ENCODE results near the gene SPDYE16.
"Not testable (repeated sequence)": the region's sequence is repeated elsewhere in the genome, so short reads cannot be mapped to it uniquely, and the experiment has no call there.

The SPDYE16 gene

DNA sequence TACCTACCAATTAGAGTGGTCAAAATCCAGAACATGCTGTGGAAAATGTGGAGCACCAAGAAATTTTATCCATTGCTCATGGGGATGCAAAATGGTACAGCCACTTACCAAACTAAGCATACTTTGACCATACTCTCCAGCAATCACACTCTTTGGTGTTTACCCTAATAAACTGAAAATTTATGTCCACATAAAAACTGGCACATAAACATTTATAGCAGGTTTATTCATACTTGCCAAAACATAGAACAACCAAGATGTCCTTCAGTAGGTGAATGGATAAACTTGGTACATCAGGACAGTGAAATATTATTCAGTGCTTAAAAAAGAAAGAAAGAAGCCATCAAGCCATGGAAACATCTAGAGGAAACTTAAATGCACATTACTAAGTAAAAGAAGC, 24.7 kb upstream of the SPDYE16 start:
- DNase-seq; H3K36me3 ChIP-seq (replicated peaks); H3K27ac ChIP-seq; H3K27me3 ChIP-seq (replicated peaks); in situ Hi-C loops (cut with HindIII; ENCODE audit: low pct_ligation_motif_present, low sequenced_read_pairs); H3K4me3 ChIP-seq (ENCODE audit: low read depth, low read length): not testable (repeated sequence)

DNA sequence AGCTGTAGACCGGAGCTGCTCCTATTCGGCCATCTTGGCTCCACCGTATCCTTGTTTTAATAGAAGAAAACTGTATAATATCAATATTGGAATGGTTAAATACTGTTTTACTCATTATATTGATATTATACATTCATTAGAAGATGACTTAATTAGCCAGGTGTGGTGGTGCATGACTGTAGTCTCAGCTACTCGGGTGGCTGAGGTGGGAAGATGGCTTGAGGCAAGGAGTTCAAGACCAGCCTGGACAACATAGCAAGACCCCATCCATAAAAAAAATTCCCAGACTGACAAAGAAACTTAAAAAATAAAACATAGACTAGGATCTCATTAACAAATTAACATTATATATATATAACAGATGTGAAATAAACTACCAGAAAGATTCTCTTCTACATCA, 24.2 kb upstream of the SPDYE16 start:
- H3K4me3 ChIP-seq (ENCODE audit: low read depth, low read length); H3K27me3 ChIP-seq (replicated peaks); H3K27ac ChIP-seq; in situ Hi-C loops (cut with HindIII; ENCODE audit: low pct_ligation_motif_present, low sequenced_read_pairs); H3K36me3 ChIP-seq (replicated peaks); DNase-seq: not testable (repeated sequence)

DNA sequence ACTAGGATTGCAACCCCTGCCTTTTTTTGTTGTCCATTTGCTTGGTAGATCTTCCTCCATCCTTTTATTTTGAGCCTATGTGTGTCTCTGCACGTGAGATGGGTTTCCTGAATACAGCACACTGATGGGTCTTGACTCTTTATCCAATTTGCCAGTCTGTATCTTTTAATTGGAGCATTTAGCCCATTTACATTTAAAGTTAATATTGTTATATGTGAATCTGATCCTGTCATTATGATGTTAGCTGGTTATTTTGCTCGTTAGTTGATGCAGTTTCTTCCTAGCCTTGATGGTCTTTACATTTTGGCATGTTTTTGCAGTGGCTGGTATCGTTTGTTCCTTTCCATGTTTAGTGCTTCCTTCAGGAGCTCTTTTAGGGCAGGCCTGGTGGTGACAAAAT, 21.9 kb upstream of the SPDYE16 start:
- H3K27ac ChIP-seq; DNase-seq; H3K4me3 ChIP-seq (ENCODE audit: low read depth, low read length); in situ Hi-C loops (cut with HindIII; ENCODE audit: low pct_ligation_motif_present, low sequenced_read_pairs); H3K36me3 ChIP-seq (replicated peaks); H3K27me3 ChIP-seq (replicated peaks): not testable (repeated sequence)

DNA sequence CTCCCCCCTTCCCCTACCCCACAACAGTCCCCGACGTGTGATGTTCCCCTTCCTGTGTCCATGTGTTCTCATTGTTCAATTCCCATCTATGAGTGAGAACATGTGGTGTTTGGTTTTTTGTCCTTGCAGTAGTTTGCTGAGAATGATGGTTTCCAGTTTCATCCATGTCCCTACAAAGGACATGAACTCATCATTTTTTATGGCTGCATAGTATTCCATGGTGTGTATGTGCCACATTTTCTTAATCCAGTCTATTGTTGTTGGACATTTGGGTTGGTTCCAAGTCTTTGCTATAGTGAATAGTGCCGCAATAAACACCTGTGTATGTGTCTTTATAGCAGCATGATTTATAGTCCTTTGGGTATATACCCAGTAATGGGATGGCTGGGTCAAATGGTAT, 18.2 kb upstream of the SPDYE16 start:
- H3K4me3 ChIP-seq (ENCODE audit: low read depth, low read length); H3K36me3 ChIP-seq (replicated peaks); H3K27ac ChIP-seq; H3K27me3 ChIP-seq (replicated peaks); DNase-seq; in situ Hi-C loops (cut with HindIII; ENCODE audit: low pct_ligation_motif_present, low sequenced_read_pairs): not testable (repeated sequence)

DNA sequence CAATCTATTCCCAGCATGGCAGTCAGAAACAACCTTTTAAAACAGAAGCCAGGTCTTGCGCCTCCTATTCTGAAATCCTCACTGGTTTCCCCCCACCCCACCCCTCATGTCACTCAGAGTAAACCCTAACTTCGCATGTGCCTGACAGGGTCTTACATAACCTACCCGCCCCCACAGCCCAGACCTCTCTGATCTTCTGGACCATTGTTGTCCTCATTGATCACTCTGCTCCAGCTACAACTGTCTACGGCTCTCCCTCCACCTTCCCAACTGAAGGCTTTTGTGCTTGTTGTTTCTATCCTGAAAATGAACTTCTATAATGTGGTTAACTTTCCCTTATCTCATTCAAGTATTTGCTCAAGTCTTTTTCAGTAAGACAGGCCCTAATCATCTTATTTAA, 17.1 kb upstream of the SPDYE16 start:
- H3K4me3 ChIP-seq (ENCODE audit: low read depth, low read length); DNase-seq; H3K27ac ChIP-seq; in situ Hi-C loops (cut with HindIII; ENCODE audit: low pct_ligation_motif_present, low sequenced_read_pairs); H3K36me3 ChIP-seq (replicated peaks); H3K27me3 ChIP-seq (replicated peaks): not testable (repeated sequence)

DNA sequence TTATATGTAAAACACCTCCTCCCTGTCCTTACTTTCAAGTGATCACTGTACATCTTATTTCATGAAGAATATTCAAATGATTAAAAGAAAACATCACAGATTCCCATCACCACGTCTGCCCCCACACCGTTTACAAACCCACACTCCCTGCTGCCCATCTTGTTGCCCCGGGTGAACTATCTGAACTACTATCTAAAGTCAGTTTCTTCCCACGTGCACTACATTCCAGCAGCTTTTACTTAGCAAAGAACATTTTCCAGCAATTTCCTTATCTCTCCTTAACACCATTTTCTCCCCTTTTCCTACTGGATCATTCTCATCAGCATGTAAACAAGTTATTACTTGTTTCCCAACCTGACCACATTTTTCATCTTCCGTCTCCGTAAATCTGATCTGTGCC, 16.6 kb upstream of the SPDYE16 start:
- DNase-seq; H3K27ac ChIP-seq; H3K4me3 ChIP-seq (ENCODE audit: low read depth, low read length); in situ Hi-C loops (cut with HindIII; ENCODE audit: low pct_ligation_motif_present, low sequenced_read_pairs); H3K36me3 ChIP-seq (replicated peaks); H3K27me3 ChIP-seq (replicated peaks): not testable (repeated sequence)

DNA sequence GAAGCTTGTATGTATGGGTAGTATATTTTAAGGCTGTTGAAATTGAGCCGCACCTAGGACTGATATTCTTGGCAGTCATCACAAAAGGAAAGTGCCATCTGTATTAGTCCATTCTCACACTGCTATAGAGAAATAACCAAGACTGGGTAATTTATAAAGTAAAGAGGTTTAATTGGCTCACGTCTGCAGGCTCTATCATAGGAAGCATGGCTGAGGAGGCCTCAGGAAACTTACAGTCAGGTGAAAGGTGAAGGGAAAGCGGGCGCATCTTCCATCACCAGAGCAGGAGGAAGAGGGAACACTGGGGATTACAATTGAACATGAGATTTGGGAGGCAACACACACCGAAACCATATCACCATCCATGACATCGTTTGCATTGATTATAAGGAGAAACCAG, 8.9 kb upstream of the SPDYE16 start:
- in situ Hi-C loops (cut with HindIII; ENCODE audit: low pct_ligation_motif_present, low sequenced_read_pairs); H3K27me3 ChIP-seq (replicated peaks); H3K4me3 ChIP-seq (ENCODE audit: low read depth, low read length): not testable (repeated sequence)

DNA sequence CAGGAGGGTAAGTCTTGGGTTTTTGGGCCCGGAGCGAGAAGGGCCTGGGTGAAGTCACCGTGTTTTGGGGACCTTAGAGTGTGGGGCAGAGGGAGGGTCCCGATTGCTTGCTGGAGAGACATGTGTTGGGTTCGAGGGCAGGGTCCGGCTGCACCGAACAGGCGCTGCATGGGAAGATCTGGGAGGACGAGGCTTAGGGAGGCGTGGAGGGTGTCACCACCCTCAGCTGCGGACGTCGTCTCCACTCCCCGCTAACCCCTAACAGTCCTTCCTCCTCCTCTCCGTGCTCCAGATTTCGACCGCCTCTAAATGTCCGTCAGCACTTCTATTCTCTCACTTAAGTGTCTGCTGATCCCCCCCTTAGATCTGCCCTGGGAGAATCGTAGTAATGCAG, 6.8 kb upstream of the SPDYE16 start:
- H3K27ac ChIP-seq, result peak overlapping the region; percentile 87
- in situ Hi-C loops (cut with HindIII; ENCODE audit: low pct_ligation_motif_present, low sequenced_read_pairs); H3K27me3 ChIP-seq (replicated peaks); H3K36me3 ChIP-seq (replicated peaks); DNase-seq: not testable (repeated sequence)
- peak overlapping the region; percentile 65 for H3K4me3 ChIP-seq (ENCODE audit: low read depth, low read length)

More for the DNA sequence above, 8.9 kb upstream of the SPDYE16 start:
- not testable (repeated sequence) for H3K27ac ChIP-seq; DNase-seq; H3K36me3 ChIP-seq (replicated peaks)

DNA sequence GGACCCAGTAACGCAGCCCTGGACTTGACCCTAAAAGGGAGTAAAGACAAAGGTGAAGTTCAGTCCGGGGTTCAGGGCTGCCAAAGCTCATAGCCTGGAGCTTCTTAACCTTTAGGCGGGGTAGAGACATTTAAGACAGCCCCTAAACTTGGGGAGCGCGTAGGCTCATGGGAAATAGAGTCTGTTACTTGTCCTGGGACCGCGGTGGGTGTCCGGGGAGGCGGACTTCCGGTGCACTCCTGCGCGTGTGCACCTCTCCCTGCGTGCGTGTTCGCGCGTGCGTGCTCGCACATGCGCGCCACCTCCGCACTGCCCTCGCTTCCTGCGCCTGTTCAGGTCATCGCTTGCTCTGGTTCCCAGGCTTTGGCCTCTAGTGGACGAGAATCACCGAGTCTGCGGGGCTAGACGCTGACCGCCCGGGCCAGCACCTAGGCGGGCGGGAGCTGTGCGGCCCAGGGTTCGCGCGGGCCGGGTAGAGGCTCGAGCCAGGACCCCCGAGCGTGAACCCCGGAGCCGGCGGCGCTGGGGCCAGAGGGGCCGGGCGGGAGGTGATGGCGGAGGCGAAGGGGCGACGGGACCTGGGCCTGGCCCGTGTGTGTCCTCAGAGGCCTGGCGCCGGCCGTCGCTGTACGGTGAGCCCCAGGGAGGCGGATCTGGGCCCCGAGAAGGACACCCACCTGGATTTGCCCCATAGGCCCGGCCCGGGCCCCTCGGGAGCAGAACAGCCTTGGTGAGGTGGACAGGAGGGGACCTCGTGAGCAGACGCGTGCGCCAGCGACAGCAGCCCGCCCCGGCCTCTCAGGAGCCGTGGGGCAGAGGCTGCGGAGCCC, 6.1 kb upstream of the SPDYE16 start:
- H3K27me3 ChIP-seq (replicated peaks); in situ Hi-C loops (cut with HindIII; ENCODE audit: low pct_ligation_motif_present, low sequenced_read_pairs); H3K36me3 ChIP-seq (replicated peaks): not testable (repeated sequence)
- peak; percentile 84 for DNase-seq
- peak overlapping the region; percentile 87 for H3K27ac ChIP-seq
- H3K4me3 ChIP-seq (ENCODE audit: low read depth, low read length), result peak overlapping the region; percentile 65

DNA sequence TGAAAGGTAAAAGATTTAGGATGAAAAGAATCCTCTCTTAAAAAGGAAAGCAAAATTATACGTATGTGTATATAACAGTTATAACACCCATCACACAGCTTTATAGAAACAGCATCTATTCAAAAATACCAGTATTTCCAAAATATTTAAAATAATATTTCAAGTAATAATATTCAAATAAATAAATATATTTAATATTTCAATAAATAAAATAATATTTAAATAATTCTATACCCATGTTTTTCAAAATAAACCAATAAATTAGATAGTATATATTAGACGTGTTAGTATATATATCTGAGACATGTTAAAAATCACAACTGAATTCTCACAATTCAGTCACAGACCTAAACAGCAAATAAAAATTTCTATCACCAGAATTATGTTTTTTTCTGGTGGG, 11.5 kb downstream of the SPDYE16 start:
- H3K36me3 ChIP-seq (replicated peaks); DNase-seq; H3K4me3 ChIP-seq (ENCODE audit: low read depth, low read length); H3K27ac ChIP-seq; in situ Hi-C loops (cut with HindIII; ENCODE audit: low pct_ligation_motif_present, low sequenced_read_pairs); H3K27me3 ChIP-seq (replicated peaks): not testable (repeated sequence)

DNA sequence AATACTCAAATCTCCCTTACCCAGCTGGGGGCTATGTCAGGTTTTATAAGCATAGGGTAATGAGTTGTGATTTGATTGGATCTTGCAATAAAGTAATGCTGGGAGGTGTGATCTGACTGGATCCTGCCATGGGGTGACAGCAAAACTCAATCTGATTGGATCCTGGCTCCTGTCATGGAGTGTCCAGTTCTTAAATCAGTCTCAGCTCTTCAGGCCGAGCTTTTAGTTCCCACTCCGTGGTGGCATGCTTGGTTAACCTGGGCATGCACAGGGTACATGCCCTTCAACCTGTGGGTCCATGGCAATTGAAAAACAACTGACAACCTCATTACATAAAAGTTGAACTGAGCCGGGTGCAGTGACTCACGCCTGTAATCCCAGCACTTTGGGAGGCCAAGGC, 16.9 kb downstream of the SPDYE16 start:
- DNase-seq; H3K27me3 ChIP-seq (replicated peaks); H3K4me3 ChIP-seq (ENCODE audit: low read depth, low read length); in situ Hi-C loops (cut with HindIII; ENCODE audit: low pct_ligation_motif_present, low sequenced_read_pairs); H3K36me3 ChIP-seq (replicated peaks); H3K27ac ChIP-seq: not testable (repeated sequence)

DNA sequence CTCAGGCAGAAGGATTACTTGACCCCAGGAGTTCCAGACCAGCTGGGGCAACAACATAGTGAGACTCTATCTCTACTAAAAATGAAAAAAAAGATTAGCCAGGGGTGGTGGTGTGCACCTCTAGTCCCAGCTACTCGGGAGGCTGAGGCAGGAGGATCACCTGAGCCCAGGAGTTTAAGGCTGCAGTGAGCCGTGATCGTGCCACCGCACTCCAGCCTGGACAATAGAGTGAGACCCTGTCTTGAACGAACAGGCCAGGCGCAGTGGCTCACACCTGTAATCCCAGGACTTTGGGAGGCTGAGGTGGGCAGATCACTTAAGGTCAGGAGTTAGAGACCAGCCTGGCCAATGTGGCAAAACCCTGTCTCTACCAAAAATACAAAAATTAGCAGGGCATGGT, 26.2 kb downstream of the SPDYE16 start:
- in situ Hi-C loops (cut with HindIII; ENCODE audit: low pct_ligation_motif_present, low sequenced_read_pairs); H3K27me3 ChIP-seq (replicated peaks); H3K27ac ChIP-seq; DNase-seq; H3K36me3 ChIP-seq (replicated peaks); H3K4me3 ChIP-seq (ENCODE audit: low read depth, low read length): not testable (repeated sequence)
